ENCODE data around the gene RPUSD4.
"Not testable (repeated sequence)": the region's sequence is repeated elsewhere in the genome, so short reads cannot be mapped to it uniquely, and the experiment has no call there.

RPUSD4 gene

GRCh38 chr11:126211236-126212088 is at the start of gene RPUSD4, which contains the start of gene FAM118B:
RPUSD4 (minus strand) TSS chr11:126211650; CDS start chr11:126211638, 12 bp downstream.
FAM118B (plus strand) TSS chr11:126211782; CDS start chr11:126235002, 23,220 bp downstream.
- DNase-seq, result peak; percentile 94

GRCh38 chr11:126257764-126258163 is 46.3 kb upstream of the RPUSD4 start:
- DNase-seq, result no peak

- DNase-seq, result no peak
These were observed 45.7 kb upstream of the RPUSD4 start for GRCh38 chr11:126257144-126257543.

GRCh38 chr11:126256216-126256615 is 44.8 kb upstream of the RPUSD4 start:
- no peak for DNase-seq

- DNase-seq, result not testable (repeated sequence)
These were observed 44.1 kb upstream of the RPUSD4 start for GRCh38 chr11:126255507-126255906.

GRCh38 chr11:126254819-126255218 is 43.4 kb upstream of the RPUSD4 start:
- no peak for DNase-seq

GRCh38 chr11:126253265-126253664 is 41.8 kb upstream of the RPUSD4 start:
- no peak for DNase-seq

- DNase-seq, result no peak
These were observed 35.2 kb upstream of the RPUSD4 start for GRCh38 chr11:126246636-126247035.

GRCh38 chr11:126233391-126233790 is 21.9 kb upstream of the RPUSD4 start:
- no peak for DNase-seq

- DNase-seq, result no peak
These were observed 21.2 kb upstream of the RPUSD4 start for GRCh38 chr11:126232683-126233082.

- DNase-seq, result no peak
These were observed 20.4 kb upstream of the RPUSD4 start for GRCh38 chr11:126231725-126232459.

GRCh38 chr11:126229858-126230540 is 18.5 kb upstream of the RPUSD4 start:
- no peak for DNase-seq

- no peak for DNase-seq
These were observed 15.1 kb upstream of the RPUSD4 start for GRCh38 chr11:126226334-126227084.

GRCh38 chr11:126225295-126225665 is 13.8 kb upstream of the RPUSD4 start:
- DNase-seq, result no peak

- DNase-seq, result no peak
These were observed 13.3 kb upstream of the RPUSD4 start for GRCh38 chr11:126224647-126225294.

GRCh38 chr11:126219547-126219946 is 8.1 kb upstream of the RPUSD4 start:
- no peak for DNase-seq

GRCh38 chr11:126217491-126217890 is 6.0 kb upstream of the RPUSD4 start:
- DNase-seq, result peak; percentile 6

- DNase-seq, result no peak
These were observed 5.3 kb upstream of the RPUSD4 start for GRCh38 chr11:126216526-126217305.

GRCh38 chr11:126214841-126215240 is 3.4 kb upstream of the RPUSD4 start:
- no peak for DNase-seq

- DNase-seq, result peak; percentile 25
These were observed 3.0 kb upstream of the RPUSD4 start for GRCh38 chr11:126214441-126214840.

- DNase-seq, result no peak
These were observed 725 bp upstream of the RPUSD4 start for GRCh38 chr11:126212089-126212660.

Data from MV-4-11 (cell line).